ENCODE results near the gene NXNL1.
"Not testable (repeated sequence)": the region's sequence is repeated elsewhere in the genome, so short reads cannot be mapped to it uniquely, and the experiment has no call there.

Gene NXNL1

DNA sequence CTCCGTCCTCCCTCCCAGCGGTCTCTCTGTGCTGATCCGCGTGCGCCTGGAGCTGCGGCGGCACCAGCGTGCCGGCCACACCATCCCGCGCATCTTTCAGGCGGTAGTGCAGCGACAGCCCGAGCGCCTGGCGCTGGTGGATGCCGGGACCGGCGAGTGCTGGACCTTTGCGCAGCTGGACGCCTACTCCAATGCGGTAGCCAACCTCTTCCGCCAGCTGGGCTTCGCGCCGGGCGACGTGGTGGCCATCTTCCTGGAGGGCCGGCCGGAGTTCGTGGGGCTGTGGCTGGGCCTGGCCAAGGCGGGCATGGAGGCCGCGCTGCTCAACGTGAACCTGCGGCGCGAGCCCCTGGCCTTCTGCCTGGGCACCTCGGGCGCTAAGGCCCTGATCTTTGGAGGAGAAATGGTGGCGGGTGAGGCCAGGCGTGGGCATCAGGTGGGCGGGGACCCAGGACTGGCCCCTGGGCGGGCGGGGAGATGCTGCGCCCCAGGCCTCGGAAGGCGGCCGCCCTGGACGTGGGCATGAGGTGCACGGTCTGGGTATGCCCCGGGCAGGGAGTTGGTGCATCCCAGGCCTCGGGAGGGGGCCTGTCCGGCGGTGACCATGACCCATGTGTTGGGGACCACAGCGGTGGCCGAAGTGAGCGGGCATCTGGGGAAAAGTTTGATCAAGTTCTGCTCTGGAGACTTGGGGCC lies 26.0 kb upstream of the NXNL1 start:
- no peak for DNase-seq

DNA sequence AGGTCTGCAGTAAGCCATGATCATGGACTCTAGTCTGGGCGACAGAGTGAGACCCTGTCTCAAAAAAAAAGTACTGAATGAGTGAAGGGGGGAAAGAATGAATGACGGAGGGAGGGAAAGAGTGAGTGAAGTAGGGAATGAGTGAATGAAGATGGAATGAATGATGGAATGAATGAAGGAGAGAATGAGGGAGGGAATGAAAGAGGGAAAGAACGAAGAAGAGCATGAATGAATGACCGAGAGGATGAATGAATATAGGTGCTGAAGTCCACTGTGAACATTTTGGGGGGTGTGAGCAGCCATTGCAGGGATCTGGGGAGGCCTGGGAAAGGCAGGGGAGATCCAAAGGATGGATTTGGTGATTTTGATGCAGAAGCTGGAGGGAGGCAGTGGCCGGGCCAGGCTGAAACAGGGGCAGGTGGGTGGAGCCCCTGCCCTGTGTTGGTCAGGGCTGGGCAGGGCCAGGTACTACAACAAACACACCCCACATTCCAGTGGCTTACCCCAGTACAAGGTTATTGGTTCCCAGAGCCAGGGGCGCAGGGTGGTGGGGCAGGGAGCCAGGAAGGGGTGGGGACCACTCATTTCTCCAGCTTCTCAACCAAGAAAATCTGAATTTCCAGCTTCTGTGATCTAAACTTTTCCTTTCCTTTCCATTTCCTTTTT lies 23.9 kb upstream of the NXNL1 start:
- no peak for DNase-seq

DNA sequence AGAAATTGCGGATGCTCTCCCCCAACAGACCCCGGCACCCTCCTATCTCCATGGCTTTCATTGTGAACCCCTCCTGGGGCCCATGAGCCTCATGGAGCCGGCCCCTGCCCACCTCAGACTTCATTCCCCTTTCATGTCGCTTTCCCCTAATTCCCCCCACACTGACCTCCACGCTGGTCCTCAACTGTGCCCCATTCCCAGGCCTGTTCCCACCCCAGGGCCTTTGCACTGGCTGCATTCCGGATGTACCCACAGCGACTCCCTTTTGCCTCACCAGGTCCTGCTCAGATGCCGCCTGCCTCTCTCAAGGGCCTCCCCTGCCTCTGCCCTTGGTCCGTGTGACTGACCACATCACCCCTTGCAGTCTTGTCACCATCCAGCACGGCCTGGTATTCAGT lies 22.9 kb upstream of the NXNL1 start:
- no peak for DNase-seq

DNA sequence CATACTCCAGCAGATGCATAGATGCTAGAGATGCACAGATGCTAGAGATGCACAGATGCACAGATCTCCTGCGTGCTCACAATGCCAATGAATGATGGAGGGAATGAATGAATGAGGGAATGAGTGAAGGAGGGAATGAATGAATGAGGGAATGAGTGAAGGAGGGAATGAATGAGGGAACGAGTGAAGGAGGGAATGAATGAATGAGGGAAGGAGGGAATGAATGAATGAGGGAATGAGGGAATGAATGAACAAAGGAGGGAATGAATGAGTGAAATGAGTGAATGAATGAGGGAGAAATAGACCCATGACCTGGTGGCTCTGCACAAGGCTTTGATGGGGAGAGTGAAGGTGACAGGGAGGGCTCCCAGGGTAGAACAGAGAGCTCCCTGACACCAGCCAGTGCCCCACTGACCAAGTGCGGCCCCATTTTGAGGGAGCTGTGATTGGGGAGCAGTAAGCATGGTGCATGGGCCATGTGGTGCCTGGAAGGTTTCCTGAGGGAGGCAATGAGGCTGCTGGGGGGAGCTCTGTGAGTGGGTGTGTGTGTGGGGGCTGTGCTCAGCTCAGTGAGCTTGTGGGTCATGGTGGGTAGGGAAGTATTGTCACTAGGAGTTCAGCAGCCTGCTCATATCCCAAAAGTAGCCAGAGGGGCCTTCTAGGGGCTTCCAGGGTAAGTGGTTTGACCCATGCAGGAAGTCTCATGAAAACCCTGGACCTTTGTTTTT lies 22.3 kb upstream of the NXNL1 start:
- DNase-seq, result no peak

DNA sequence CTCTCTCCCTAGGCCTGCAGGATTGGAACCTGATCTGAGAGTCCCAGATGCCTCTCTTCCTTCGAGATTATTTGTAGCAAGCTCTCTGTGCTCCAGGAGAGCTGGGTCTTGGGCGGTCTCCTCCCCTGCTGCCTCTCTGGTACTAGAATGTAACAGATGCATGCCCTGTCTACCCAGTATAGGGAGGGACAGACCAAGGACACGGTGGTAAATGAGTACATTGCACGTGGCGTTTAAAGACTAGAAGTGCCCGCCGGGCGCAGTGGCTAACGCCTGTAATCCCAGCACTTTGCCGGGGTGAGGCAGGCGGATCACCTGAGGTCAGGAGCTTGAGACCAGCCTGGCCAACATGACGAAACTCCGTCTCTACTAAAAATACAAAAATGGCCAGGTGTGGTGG lies 21.3 kb upstream of the NXNL1 start:
- no peak for DNase-seq

DNA sequence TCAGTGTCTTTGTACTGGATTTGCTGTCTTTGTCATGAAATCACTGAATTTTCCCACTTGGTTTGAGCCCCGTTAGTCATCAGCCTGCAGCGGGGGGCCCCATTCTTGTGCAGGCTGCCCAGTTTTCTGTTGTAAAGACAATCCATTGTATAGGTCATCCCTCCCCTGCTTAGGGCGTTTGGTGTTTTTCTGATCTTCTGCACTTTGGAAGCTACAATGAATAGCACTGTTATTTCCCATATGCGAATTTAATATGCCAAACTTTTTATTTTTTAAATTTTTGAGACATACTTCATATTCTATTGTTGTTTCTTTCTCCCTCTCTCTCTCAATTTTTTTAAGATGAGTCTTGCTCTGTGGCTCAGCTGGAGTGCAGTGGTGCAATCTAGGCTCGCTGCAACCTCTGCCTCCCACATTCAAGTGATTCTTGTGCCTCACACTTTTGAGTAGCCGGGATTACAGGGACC lies 18.6 kb upstream of the NXNL1 start:
- DNase-seq, result no peak

DNA sequence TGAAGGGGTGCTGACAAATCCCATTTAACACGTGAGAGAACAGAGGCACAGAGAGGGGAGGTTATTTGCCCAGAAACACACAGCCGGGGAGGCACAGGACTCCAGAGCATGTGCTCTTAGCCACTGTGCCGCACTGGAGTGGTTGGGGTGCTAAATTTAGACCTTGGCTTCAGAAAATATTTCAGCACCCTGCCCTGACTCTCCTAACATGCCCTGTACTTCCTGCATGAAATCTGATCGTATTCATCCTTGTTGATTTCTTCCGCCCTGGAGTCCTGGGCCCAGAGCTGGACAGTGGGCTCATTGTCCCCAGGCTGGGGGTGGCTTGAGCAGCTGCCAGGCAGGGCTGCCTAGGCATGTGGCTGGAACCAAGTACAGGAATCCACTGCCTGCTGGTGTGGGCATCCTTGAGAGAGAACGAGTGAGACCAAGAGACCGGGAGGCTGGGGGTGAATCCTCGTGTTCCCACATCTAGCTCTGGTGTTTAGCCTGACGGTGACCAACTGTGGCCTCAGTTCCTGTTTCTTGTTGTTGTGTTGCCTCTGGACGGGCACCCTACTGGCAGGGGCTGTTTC lies 14.9 kb upstream of the NXNL1 start:
- DNase-seq, result no peak

DNA sequence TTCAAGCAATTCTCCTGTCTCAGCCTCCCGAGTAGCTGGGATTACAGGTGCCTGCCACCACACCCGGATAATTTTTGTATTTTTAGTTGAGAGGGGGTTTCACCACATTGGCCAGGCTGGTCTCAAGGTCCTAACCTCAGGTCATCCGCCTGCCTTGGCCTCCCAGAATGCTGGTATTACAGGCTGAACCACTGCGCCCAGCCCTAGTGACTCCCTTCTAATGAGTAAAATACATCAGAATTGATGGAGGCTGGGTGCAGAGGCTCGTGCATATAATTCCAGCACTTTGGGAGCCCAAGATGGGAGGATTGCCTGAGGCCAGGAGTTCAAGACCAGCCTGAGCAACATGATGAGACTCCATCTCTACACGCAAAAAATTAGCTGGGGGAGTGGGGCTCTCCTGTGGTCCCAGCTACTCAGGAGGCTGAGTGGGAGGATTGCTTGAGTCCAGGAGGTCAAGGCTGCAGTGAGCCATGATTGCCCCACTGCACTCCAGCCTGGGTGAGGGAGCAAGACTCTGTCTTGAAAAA lies 14.3 kb upstream of the NXNL1 start:
- not testable (repeated sequence) for DNase-seq

DNA sequence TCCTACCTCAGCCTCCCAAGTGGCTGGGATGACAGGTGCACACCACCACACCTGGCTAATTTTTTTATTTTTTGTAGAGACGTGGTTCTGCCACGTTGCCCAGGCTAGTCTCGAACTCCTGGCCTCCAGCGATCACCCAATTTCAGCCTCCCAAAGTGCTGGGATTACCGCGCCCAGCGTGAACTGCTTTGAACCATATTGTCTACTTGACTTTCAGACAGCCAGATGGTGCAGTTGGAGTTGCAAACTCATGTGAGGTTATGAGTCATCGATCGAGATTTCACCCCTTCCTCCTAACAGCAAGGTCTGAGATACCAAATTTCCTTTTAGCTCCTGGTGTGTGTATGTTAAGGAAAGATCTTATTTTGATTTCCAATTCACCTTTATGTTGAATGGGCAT lies 12.3 kb upstream of the NXNL1 start:
- no peak for DNase-seq

DNA sequence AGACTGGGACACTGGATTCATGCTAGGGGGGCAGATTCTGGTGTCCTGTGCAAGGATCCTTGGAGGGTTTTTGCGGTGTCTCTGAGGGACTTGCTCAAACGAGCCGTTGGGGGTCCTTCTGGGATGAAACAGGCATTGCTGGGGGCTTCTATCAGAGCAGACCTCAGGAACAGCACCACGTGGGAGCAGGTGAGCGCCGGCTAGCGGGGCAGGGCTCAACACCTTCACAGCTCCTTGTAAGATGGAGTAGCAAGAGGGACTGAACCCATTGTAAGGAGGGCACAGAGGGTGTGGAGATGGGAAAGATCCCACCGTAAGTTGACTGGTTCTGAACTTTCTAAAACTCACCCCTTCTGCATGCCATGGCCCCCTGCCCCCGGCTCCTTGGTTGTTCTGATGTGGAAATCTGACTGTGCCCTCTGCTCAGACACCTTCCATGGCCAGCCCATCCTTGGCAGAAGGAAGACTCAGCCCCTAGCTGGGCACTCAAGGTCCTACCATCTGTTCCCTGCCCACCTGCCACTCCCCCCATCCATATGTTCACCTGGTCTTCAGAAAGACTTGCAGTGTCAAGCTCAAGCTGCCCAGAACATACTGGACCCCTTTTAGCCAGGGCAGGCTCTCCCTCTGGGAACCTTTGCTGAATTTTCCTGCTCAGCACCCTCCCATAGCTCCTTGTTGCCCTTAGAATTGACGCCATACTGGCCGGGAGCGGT lies 10.8 kb upstream of the NXNL1 start:
- no peak for DNase-seq

DNA sequence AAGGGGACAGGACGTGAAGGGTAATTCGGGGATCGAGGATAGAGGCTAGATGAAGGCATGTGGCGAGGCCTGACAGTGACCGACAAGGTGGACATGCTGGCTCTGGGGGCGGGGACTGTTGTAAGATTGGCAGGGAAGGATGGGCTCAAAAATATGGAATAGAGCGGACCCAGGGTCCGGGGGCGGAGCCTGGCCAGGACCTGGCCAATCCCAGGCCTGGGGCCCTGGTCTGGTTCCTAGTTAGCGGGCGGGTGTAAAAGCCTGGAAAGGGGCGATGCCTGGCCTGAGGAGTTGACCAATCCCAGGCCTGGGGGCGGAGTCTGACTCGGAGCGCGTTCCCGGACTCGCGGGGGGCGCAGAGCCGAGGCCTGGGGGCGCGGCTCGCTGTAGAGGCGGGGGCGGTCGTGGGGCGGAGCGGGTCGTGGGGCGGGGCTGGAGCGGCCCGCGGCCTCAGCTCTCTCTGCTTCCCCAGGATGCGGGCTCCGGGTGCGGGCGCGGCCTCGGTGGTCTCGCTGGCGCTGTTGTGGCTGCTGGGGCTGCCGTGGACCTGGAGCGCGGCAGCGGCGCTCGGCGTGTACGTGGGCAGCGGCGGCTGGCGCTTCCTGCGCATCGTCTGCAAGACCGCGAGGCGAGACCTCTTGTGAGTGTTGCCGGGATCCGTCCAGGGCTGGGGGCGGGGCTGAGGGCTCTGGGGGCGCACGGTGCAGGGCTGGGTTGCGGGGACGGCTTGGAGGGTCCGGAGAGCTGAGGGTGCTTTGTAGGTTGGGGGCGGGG lies 9.5 kb upstream of the NXNL1 start, which contains the start of gene SLC27A1:
TSS of gene SLC27A1 (plus strand) at position 457 of the 774 bp plus-strand sequence. CDS start at position 474, 17 bp downstream.
- peak; percentile 87 for DNase-seq

DNA sequence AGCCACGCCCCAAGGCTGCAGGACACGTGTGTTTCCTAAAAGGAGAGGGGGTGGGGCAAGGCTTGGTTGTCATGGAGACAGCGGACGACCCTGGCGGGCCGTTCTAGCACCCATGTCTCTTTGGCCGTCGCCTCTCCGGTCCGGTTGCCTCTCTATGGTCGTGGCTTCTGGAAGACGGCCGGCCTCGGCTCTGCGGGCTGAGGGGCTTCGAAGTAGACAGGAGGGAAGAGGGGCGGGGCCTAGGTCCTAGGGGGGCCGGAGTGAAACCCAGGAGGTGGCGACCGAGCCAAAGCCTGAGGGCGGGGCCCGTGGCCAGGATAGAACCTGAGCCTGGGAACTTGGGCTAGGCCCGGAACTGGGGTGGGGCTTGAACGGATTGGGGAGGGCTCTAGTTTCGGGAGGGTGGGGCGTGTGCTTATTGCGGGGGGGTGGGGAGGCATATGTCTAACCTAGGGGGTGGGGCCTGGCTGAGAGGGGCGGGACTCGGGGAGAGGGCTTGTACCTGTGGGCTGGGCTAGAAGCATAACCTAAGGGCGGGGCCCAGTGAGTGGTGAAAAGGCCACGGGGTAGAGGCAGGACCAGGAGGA lies 8.8 kb upstream of the NXNL1 start:
- DNase-seq, result peak; percentile 94 to 96

DNA sequence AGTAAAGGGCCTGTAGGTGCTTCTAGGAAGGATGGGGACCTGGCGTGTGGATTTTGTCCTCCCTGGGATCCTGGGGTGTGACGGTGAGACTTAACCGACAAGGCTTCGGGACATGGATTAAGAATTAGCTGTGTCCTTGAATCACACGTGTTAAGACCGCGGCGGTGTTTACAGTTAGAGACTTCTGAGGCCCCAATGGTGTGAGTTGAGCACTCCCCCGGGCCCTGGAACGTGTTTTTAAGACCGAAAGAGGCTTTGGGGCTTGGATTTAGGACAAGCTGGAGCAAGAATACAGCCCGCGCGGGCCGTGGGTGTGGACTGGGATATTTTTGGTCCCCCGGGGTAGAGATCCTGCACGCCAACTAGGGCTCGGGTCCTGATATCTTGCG lies 8.4 kb upstream of the NXNL1 start:
- no peak for DNase-seq

DNA sequence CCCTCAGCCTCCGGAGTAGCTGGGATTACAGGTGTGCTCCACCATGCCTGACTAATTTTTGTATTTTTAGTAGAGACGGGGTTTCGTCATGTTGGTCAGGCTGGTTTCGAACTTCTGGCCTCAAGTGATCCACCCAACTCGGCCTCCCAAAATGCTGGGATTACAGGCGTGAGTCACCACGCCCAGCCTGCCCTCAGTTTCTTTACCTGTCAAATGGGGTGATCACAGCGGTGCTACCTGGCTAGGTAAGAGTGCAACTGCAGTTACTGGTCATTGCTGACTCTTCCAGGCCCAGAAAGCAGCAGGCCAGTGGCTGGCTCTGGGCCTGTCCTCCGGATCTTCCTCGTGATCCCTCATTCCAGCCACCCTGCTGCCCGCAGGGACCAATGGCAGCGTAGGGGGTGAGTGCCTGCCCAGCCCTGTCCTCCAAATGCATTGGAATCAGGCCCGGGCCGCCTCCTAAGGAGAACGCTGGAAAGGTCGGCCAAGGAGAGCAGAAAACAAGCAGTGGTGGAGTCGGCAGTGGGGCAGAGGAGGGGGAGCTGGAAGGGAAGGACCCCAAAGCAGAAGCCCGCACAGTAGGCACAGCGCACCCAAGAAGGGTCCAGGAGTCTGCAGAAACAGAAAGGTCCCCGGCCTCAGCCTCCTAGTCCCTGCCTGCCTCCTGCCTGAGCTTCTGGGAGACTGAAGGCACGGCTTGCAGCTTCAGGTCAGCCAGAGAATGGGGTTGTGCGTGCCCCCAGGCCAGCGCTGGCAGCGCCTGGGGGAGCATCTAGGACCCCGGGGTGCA lies 7.8 kb upstream of the NXNL1 start:
- DNase-seq, result no peak

DNA sequence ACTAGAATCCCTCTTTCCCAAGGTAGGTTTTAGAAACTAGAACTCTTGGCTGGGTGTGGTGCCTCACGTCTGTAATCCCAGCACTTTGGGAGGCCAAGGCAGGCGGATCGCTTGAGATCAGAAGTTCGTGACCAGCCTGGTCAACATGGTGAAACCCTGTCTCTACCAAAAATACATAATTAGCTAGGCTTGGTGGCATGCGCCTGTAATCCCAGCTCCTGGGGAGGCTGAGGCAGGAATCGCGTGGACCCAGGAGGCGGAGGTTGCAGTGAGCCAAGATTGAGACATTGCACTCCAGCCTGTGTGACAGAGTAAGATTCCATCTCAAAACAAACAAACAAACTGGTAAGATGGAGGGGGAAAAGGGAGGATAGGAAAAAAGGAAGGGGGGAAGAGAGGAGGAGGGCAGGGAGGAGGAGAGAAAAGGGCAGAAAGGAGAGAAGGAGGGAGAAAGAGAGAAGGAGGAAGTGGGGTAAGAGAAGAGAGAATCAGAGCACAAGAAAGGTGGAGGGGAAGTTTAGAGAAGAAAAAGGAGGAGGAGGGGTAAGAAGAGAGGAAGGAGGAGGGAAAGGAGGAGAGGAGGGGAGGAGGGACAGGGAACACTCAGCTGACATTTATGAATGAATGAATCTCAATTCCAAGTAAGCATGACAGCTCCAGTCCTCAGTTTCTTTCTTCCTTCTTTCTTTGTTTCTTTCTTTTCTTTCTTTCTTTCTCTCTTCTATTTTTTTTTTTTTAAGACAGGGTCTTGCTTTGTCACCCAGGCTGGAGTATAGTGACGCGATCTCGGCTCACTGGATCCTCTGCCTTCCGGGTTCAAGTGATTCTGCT lies 7.0 kb upstream of the NXNL1 start:
- DNase-seq, result no peak

DNA sequence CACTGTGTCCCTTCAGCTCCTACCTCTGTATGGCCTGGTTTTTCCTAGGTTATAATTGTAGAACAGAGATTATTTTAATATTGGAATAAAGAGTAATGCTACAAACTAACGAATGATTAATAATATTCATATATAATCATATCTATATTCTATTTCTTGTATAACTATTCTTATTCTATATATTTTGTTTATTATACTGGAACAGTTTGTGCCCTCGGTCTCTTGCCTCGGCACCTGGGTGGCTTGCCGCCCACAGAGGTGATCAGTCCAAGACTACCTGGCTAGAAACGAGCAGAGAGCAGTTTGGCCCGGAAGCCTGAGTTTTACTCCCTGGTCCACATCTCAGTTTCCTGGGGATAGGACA lies 5.7 kb upstream of the NXNL1 start:
- DNase-seq, result no peak

DNA sequence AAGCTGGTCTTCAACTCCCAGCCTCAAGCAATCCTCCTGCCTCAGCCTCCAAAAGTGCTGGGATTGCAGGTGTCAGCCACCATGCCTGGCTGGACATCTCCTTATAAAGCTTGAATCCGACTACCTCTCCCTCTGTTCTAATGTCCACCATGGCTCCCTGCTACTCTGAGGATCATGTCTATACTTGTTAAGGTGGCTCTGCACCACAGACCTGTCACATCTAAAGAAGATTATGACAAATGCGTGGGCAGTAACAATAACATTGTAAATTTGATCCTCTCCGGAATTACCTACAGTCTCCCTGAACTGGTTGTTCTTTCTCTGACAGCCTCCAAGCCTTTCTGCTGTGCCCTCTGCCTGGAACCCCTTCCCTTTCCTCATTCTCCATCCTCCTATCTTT lies 1.8 kb downstream of the NXNL1 start:
- DNase-seq, result no peak

DNA sequence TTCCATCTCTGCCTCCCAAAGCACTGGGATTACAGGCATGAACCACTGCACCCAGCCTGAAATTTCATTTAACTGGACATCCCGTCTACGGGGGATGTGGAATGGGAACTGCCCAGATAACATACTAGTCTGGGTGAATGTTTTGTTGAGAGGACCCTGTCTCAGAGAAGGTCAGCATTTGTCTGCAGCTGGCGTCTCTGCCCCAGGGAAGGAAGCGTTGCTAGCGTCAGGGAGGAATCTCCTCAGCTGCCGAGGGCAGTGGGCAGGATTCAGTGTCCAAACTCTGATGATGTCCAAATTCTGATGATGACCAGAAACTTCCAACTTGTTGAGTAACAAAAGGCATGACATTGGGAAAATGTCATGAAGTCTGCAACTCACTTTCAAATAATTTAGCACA lies 3.1 kb downstream of the NXNL1 start:
- no peak for DNase-seq

DNA sequence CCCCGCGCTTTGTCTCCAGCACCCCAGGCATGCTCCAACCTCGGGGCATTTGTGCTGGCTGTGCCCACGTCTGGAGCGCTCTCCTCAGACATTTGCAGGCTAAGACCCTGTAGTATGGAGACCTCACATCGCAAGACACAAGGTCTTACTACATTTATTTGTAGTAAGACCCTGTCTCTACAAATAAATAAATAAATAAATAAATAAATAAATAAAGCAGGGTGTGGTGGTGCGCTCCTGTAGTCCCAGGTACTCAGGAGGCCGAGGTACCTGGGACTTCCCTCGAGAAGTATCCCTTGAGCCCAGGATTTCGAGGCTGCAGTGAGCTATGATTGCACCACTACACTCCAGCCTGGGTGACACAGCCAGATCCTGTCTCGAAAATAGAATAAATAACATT lies 4.6 kb downstream of the NXNL1 start:
- no peak for DNase-seq
